Measurements from ENCODE around the gene MAP3K12.
"Not testable (repeated sequence)": the region's sequence is repeated elsewhere in the genome, so short reads cannot be mapped to it uniquely, and the experiment has no call there.

MAP3K12 gene

GRCh38 chr12:53499266-53500141, at the start of gene MAP3K12:
Gene MAP3K12 (minus strand): TSS chr12:53499458. CDS start chr12:53487391, 12,067 bp downstream.
- peak; percentile 31 for DNase-seq

- not testable (repeated sequence) for DNase-seq
Measured at GRCh38 chr12:53548354-53548753, 49.1 kb upstream of the MAP3K12 start.

GRCh38 chr12:53543539-53543938, 44.3 kb upstream of the MAP3K12 start:
- DNase-seq = peak; percentile 51

GRCh38 chr12:53539526-53539925, 40.3 kb upstream of the MAP3K12 start:
- no peak for DNase-seq

GRCh38 chr12:53538209-53538689, 39.0 kb upstream of the MAP3K12 start:
- peak; percentile 39 for DNase-seq

- no peak for DNase-seq
Measured at GRCh38 chr12:53536962-53537361, 37.7 kb upstream of the MAP3K12 start.

- DNase-seq = no peak
Measured at GRCh38 chr12:53533471-53533870, 34.2 kb upstream of the MAP3K12 start.

- peak; percentile 43 for DNase-seq
Measured at GRCh38 chr12:53532524-53533445, 33.5 kb upstream of the MAP3K12 start.

GRCh38 chr12:53532021-53532420, 32.8 kb upstream of the MAP3K12 start:
- DNase-seq = peak; percentile 66

GRCh38 chr12:53530920-53531319, 31.7 kb upstream of the MAP3K12 start:
- no peak for DNase-seq

- no peak for DNase-seq
Measured at GRCh38 chr12:53530061-53530460, 30.8 kb upstream of the MAP3K12 start.

GRCh38 chr12:53524476-53524875, 25.2 kb upstream of the MAP3K12 start:
- DNase-seq = no peak

- DNase-seq = no peak
Measured at GRCh38 chr12:53523131-53523530, 23.9 kb upstream of the MAP3K12 start.

GRCh38 chr12:53518381-53518780, 19.1 kb upstream of the MAP3K12 start:
- DNase-seq = no peak

- DNase-seq = no peak
Measured at GRCh38 chr12:53516758-53517455, 17.6 kb upstream of the MAP3K12 start.

- no peak for DNase-seq
Measured at GRCh38 chr12:53515291-53515680, 16.0 kb upstream of the MAP3K12 start.

GRCh38 chr12:53514628-53515290, 15.5 kb upstream of the MAP3K12 start:
- DNase-seq = no peak

- DNase-seq = no peak
Measured at GRCh38 chr12:53513712-53514410, 14.6 kb upstream of the MAP3K12 start.

- no peak for DNase-seq
Measured at GRCh38 chr12:53510181-53510812, 11.0 kb upstream of the MAP3K12 start.

- DNase-seq = peak; percentile 74
Measured at GRCh38 chr12:53508534-53509170, 9.4 kb upstream of the MAP3K12 start.

GRCh38 chr12:53507603-53507885, 8.3 kb upstream of the MAP3K12 start:
- DNase-seq = no peak
